OCI-LY7 (cell line): Measurements from ENCODE around the gene SLCO1B3. TPM values are rescaled to one million over a fixed set of nuclear protein-coding genes. Genes with fewer than 3 reads are reported as not detected.

Experiments used
- BruUV-seq: library from RNA; stranded (reverse); fragments of 400-500 nt; replicated peaks from 2 replicates; lab custom pipeline; 2021; lab: Mats Ljungman, UMichigan
- CTCF ChIA-PET: fragments of 300-600 bp; sonication (Branson Sonifier 250); formaldehyde crosslinking; loops from one replicate; lab custom pipeline; 2022; ENCODE audit warnings: antibody characterized with exemption; ENCODE audit not compliant: unreplicated experiment; lab: Charles Lee
- POLR2A ChIA-PET: fragments of 300-600 bp; sonication (Branson Sonifier 250); formaldehyde crosslinking; loops from one replicate; lab custom pipeline; 2022; ENCODE audit warnings: antibody characterized with exemption; lab: Charles Lee
- DNase-seq: peaks from one replicate; pipeline ENCODE4 v3.0.0-alpha.2; 2015; ENCODE audit warnings: low spot score
- H2AFZ ChIP-seq: fragments of 200-600 bp; sonication (generic), shearing (Covaris generic); 2 replicates; pipeline ENCODE4 v1.6.1; 2014; ENCODE audit warnings: mild to moderate bottlenecking, antibody characterized with exemption, low read length, moderate library complexity
- H3K27ac ChIP-seq: fragments of 200-600 bp; sonication (generic); 2 replicates; pipeline ENCODE4 v1.5.1; 2014; ENCODE audit warnings: mixed run types, low read depth, mild to moderate bottlenecking, moderate library complexity, low read length, inconsistent platforms; ENCODE audit not compliant: poor library complexity, severe bottlenecking
- H3K36me3 ChIP-seq: fragments of 200-600 bp; sonication (generic); 2 replicates; pipeline ENCODE4 v1.6.1; 2014; ENCODE audit warnings: mild to moderate bottlenecking, antibody characterized with exemption, low read length, moderate library complexity, mixed read lengths; ENCODE audit not compliant: insufficient read depth
- H3K4me1 ChIP-seq: fragments of 200-600 bp; sonication (generic); 2 replicates; pipeline ENCODE4 v1.5.1; 2014; ENCODE audit warnings: mild to moderate bottlenecking, low read length; ENCODE audit not compliant: insufficient read depth, poor library complexity, severe bottlenecking
- H3K4me2 ChIP-seq: fragments of 200-600 bp; sonication (generic); 2 replicates; pipeline ENCODE4 v1.6.1; 2014; ENCODE audit warnings: mild to moderate bottlenecking, low read length
- H3K4me3 ChIP-seq: fragments of 200-600 bp; sonication (generic); 2 replicates; pipeline ENCODE4 v1.5.1; 2014; ENCODE audit warnings: mild to moderate bottlenecking, low read depth, low read length; ENCODE audit not compliant: poor library complexity, severe bottlenecking
- H3K79me2 ChIP-seq: fragments of 200-600 bp; sonication (generic); 2 replicates; pipeline ENCODE4 v1.6.1; 2016; ENCODE audit warnings: low read depth, mild to moderate bottlenecking, low read length, moderate library complexity, mixed read lengths; ENCODE audit not compliant: insufficient read depth
- H3K9me2 ChIP-seq: fragments of 200-600 bp; sonication (generic); 2 replicates; pipeline ENCODE4 v1.6.1; 2016; ENCODE audit warnings: mild to moderate bottlenecking, low read length, mixed read lengths; ENCODE audit not compliant: insufficient read depth
- H3K9me3 ChIP-seq: fragments of 200-600 bp; sonication (generic); 2 replicates; pipeline ENCODE4 v1.6.1; 2014; ENCODE audit warnings: mild to moderate bottlenecking, mixed run types, low read length, mixed read lengths
- H4K20me1 ChIP-seq: fragments of 200-600 bp; sonication (generic); 2 replicates; pipeline ENCODE4 v1.6.1; 2014; ENCODE audit warnings: mild to moderate bottlenecking, antibody characterized with exemption, low read length, moderate library complexity, mixed read lengths; ENCODE audit not compliant: insufficient read depth
- EZH2phosphoT487 ChIP-seq: fragments of 200-600 bp; sonication (generic); IDR thresholded peaks from 2 replicates; pipeline ENCODE4 v1.6.1; 2018; ENCODE audit warnings: low read depth, borderline replicate concordance, mild to moderate bottlenecking, mixed run types, antibody characterized with exemption, low read length, moderate library complexity, mixed read lengths
- intact Hi-C: fragments of 100-400 bp; cut with micrococcal nuclease; formaldehyde crosslinking; loops from one replicate; pipeline ENCODE4 v1.10.0; 2022; ENCODE audit not compliant: unreplicated experiment
- total RNA-seq, 2 experiments: library from RNA; depleted of rRNA in 1 of 2; stranded (reverse); fragments of >200 nt in 1 of 2; shearing (Covaris generic) in 1 of 2; gene quantifications; 2 replicates each; pipeline ENCODE4 v1.2.3, GENCODE V29; 2014 to 2022
- TF ChIP-seq, protein P1 (sequence below): fragments of 200-600 bp; sonication (generic); conservative IDR thresholded peaks from 2 replicates; pipeline ENCODE4 v1.5.1; 2014; ENCODE audit warnings: mild to moderate bottlenecking, antibody characterized with exemption, low read length, moderate library complexity, mixed read lengths

SLCO1B3 gene
- total RNA-seq, 2 experiments from 2014 or later = not detected

GRCh38 chr12:20829919-20830318 is 19.4 kb downstream of the SLCO1B3 start:
- Histone ChIP-seq H4K20me1 (no peaks in the 10 kb centered on the region), H3K9me2 (no peaks in the 10 kb centered on the region), H3K4me2 (no peak overlapping the region), H3K4me3 (no peak overlapping the region), H3K4me1 (no peaks in the 10 kb centered on the region), H3K27ac (no peak overlapping the region), H3K9me3 (no peaks in the 10 kb centered on the region), H2AFZ (no peak overlapping the region), H3K79me2 (no peaks in the 10 kb centered on the region), H3K36me3 (no peaks in the 10 kb centered on the region)
- CTCF ChIA-PET = no interaction called here
- TF ChIP-seq, protein P1, sequence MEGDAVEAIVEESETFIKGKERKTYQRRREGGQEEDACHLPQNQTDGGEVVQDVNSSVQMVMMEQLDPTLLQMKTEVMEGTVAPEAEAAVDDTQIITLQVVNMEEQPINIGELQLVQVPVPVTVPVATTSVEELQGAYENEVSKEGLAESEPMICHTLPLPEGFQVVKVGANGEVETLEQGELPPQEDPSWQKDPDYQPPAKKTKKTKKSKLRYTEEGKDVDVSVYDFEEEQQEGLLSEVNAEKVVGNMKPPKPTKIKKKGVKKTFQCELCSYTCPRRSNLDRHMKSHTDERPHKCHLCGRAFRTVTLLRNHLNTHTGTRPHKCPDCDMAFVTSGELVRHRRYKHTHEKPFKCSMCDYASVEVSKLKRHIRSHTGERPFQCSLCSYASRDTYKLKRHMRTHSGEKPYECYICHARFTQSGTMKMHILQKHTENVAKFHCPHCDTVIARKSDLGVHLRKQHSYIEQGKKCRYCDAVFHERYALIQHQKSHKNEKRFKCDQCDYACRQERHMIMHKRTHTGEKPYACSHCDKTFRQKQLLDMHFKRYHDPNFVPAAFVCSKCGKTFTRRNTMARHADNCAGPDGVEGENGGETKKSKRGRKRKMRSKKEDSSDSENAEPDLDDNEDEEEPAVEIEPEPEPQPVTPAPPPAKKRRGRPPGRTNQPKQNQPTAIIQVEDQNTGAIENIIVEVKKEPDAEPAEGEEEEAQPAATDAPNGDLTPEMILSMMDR = no peak
- TF ChIP-seq EZH2phosphoT487 = no peak
- intact Hi-C loops = no loop called here
- POLR2A ChIA-PET = no interaction called here
- BruUV-seq = no TSS peak
- DNase-seq = no peak

- Histone ChIP-seq H3K36me3 (no peaks in the 10 kb centered on the region), H3K4me1 (no peaks in the 10 kb centered on the region), H2AFZ (no peak overlapping the region), H3K4me2 (no peak overlapping the region), H3K9me3 (no peaks in the 10 kb centered on the region), H3K27ac (no peak overlapping the region), H3K79me2 (no peaks in the 10 kb centered on the region), H3K9me2 (no peaks in the 10 kb centered on the region), H4K20me1 (no peaks in the 10 kb centered on the region), H3K4me3 (no peak overlapping the region)
- intact Hi-C loops = no loop called here
- BruUV-seq = no TSS peak
- ChIA-PET CTCF (no interaction called here), POLR2A (no interaction called here)
- no peak for DNase-seq
- TF ChIP-seq, protein P1 = no peak
- no peak for TF ChIP-seq EZH2phosphoT487
Observed at GRCh38 chr12:20830456-20830855, 20.0 kb downstream of the SLCO1B3 start.

DNA sequence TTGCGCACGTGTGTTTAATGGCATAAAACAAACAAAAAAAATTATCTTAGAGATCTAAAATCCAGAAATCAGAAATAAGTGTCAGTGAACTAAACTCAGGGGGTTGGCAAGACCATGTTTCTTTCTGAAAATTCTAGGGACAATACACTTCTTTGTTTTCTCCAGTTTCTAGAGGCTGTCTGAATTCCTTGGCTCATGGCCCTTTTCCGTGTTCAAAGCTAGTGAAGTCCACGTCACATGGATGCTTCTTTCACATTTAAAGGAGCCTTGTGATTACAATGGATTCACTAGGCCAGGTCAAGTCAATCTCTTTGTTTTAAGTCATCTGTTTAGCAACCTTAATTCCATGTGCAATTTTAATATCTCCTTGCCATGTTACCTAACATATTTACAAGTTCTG is 22.4 kb downstream of the SLCO1B3 start:
- CTCF ChIA-PET = no interaction called here
- Histone ChIP-seq H2AFZ (no peak overlapping the region), H3K79me2 (no peaks in the 10 kb centered on the region), H3K9me2 (no peaks in the 10 kb centered on the region), H3K36me3 (no peaks in the 10 kb centered on the region), H3K4me2 (no peak overlapping the region), H3K9me3 (no peaks in the 10 kb centered on the region), H3K27ac (no peak overlapping the region), H3K4me1 (no peaks in the 10 kb centered on the region), H4K20me1 (no peaks in the 10 kb centered on the region), H3K4me3 (no peak overlapping the region)
- no TSS peak for BruUV-seq
- DNase-seq = no peak
- TF ChIP-seq, protein P1 = no peak
- no peak for TF ChIP-seq EZH2phosphoT487
- intact Hi-C loops = no loop called here
- POLR2A ChIA-PET = no interaction called here
